AG04450 (cell line): ENCODE measurements around the gene GCLC. TPM values are rescaled to one million over a fixed set of nuclear protein-coding genes. Genes with fewer than 3 reads are reported as not detected.

ENCODE experiments used
- CTCF ChIA-PET: fragments of 300-600, 350-600 bp; formaldehyde crosslinking; extraction: SDS; loops from one replicate; lab custom pipeline; 2022; ENCODE audit warnings: antibody characterized with exemption, inconsistent platforms; lab: Charles Lee
- POLR2A ChIA-PET: fragments of 350-600 bp; formaldehyde crosslinking; extraction: SDS; loops from one replicate; lab custom pipeline; 2021; ENCODE audit warnings: antibody characterized with exemption, inconsistent platforms; lab: Yijun Ruan, JAX
- DNase-seq: peaks from one replicate; pipeline ENCODE4 v3.0.0-alpha.2; 2011; ENCODE audit warnings: low read depth, low spot score
- H3K27ac ChIP-seq: one replicate; pipeline ENCODE4 v1.5.1; 2012; ENCODE audit warnings: low read depth, low read length, control low read depth
- H3K27me3 ChIP-seq: one replicate; pipeline ENCODE4 v1.6.0; 2012; ENCODE audit warnings: low read length; ENCODE audit not compliant: control insufficient read depth, insufficient read depth
- H3K4me3 ChIP-seq: 2 replicates; pipeline ENCODE4 v1.5.1; 2011; ENCODE audit warnings: mild to moderate bottlenecking, low read depth, low read length, control low read depth
- H3K9me3 ChIP-seq: 2 replicates; pipeline ENCODE4 v1.5.1; 2012; ENCODE audit warnings: low read length; ENCODE audit not compliant: control insufficient read depth, insufficient read depth
- polyA plus RNA-seq: library from polyadenylated mRNA; depleted of rRNA; stranded (reverse); fragments of >200 nt; gene quantifications from 2 replicates; pipeline ENCODE4 v1.2.3, GENCODE V29; 2011
- TF ChIP-seq, protein P1 (sequence below): IDR thresholded peaks from 2 replicates; pipeline ENCODE4 v1.5.1; 2011; ENCODE audit warnings: low read depth, low read length, control low read depth, inconsistent platforms

Gene GCLC
- polyA plus RNA-seq, 1 experiment: 89.3 TPM

DNA sequence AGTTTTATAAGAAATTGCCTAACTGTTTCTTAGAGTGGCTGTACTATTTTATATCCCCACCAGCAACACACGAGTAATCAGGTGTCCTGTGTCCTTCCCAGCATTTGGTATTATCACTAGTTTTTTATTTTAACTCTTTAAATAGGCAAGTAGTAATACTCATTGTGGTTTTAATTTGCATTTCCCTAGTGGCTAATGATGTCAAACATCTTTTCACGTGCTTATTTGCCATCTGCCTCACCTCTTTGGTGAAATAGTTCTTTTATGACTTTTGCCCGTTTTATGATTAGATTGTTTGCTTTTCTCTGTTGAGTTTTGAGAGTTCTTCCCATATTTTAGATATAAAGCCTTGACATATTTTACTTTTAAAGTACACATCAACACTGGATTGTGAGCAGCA lies 57.8 kb downstream of the GCLC start:
- TF ChIP-seq, protein P1, sequence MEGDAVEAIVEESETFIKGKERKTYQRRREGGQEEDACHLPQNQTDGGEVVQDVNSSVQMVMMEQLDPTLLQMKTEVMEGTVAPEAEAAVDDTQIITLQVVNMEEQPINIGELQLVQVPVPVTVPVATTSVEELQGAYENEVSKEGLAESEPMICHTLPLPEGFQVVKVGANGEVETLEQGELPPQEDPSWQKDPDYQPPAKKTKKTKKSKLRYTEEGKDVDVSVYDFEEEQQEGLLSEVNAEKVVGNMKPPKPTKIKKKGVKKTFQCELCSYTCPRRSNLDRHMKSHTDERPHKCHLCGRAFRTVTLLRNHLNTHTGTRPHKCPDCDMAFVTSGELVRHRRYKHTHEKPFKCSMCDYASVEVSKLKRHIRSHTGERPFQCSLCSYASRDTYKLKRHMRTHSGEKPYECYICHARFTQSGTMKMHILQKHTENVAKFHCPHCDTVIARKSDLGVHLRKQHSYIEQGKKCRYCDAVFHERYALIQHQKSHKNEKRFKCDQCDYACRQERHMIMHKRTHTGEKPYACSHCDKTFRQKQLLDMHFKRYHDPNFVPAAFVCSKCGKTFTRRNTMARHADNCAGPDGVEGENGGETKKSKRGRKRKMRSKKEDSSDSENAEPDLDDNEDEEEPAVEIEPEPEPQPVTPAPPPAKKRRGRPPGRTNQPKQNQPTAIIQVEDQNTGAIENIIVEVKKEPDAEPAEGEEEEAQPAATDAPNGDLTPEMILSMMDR: no peak

DNA sequence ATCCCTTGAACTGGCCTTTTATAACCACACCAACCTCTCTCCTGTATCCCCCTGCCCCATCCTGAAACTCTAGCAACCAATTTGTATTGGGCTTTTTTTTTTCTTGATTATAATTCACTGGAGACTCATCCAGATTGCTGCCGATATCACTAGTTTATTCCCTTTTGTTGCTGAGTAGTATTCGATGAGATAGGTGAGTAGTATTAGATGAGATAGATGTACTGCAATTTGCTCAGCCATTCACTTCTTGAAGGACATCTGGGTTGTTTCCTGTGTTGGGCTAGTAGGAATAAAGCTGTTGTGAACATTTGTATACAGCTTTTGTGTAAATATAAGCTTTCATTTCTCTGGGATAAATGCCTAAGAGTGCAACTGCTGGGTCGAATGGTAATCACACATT lies 58.2 kb downstream of the GCLC start:
- TF ChIP-seq, protein P1: no peak
- CTCF ChIA-PET: interaction anchor here (0.7 to 2.9 kb wide), 3 partner anchors 140 to 315 kb away, joined by 3 to 8 read pairs (median 4); no protein-coding TSS in a partner anchor
- POLR2A ChIA-PET: no interaction called here
- peaks cover 12% of the 10 kb centered on the region for H3K27me3 ChIP-seq
- no peak overlapping the region for H3K4me3 ChIP-seq
- DNase-seq: no peak
- H3K9me3 ChIP-seq: no peaks in the 10 kb centered on the region
- no peak overlapping the region for H3K27ac ChIP-seq

More for the DNA sequence above, 57.8 kb downstream of the GCLC start:
- Histone ChIP-seq H3K4me3 (no peak overlapping the region), H3K27ac (no peak overlapping the region), H3K9me3 (no peaks in the 10 kb centered on the region), H3K27me3 (peaks cover 12% of the 10 kb centered on the region)
- POLR2A ChIA-PET: no interaction called here
- CTCF ChIA-PET: interaction anchor here (0.7 to 2.9 kb wide), 3 partner anchors 140 to 316 kb away, joined by 3 to 8 read pairs (median 4); no protein-coding TSS in a partner anchor
- DNase-seq: no peak

DNA sequence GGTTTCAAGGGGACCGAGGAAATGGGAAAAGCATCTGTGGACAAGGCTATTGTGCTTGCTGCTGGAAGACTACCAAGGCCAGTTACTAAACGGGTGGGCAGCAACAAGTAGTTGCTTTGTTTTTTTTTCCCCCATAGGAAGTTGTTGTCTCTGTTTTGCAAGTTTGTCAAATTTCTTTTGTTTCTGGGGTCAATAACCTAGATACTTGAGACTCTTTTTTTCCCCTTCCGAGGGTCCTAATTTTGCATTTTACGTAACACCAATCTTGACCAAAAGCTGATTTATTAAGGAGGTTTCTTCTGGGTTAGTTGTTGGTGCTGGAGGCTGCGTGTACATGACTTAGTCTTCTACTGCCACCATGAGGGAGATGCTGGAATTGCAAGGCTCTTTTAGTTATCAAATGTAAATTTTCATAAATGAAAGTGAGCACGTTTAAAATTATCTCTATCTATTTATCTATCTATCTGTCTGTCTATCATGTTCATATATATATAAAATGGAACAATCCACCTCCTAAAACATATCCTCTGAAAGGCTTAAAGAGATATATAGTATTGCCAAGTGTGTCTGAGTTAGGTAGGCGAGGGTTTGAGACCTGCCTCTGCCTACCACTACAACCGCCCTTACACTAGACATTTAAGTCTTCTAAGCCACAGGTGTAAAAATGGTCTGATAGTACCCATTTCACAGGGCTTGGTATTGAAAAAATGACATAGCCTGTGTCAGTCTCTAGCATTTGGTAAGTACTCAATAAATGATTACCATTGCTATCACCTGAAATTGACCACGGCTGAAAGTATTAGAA lies 60.2 kb downstream of the GCLC start:
- ChIA-PET CTCF (interaction anchor here (0.5 to 4.3 kb wide), 48 partner anchors 8 to 833 kb away, joined by 3 to 196 read pairs (median 4); no protein-coding TSS in a partner anchor), POLR2A (no interaction called here)
- Histone ChIP-seq H3K27ac (no peak overlapping the region), H3K9me3 (no peaks in the 10 kb centered on the region), H3K27me3 (peaks cover 12% of the 10 kb centered on the region), H3K4me3 (no peak overlapping the region)
- TF ChIP-seq, protein P1: peak; percentile 98
- no peak for DNase-seq

DNA sequence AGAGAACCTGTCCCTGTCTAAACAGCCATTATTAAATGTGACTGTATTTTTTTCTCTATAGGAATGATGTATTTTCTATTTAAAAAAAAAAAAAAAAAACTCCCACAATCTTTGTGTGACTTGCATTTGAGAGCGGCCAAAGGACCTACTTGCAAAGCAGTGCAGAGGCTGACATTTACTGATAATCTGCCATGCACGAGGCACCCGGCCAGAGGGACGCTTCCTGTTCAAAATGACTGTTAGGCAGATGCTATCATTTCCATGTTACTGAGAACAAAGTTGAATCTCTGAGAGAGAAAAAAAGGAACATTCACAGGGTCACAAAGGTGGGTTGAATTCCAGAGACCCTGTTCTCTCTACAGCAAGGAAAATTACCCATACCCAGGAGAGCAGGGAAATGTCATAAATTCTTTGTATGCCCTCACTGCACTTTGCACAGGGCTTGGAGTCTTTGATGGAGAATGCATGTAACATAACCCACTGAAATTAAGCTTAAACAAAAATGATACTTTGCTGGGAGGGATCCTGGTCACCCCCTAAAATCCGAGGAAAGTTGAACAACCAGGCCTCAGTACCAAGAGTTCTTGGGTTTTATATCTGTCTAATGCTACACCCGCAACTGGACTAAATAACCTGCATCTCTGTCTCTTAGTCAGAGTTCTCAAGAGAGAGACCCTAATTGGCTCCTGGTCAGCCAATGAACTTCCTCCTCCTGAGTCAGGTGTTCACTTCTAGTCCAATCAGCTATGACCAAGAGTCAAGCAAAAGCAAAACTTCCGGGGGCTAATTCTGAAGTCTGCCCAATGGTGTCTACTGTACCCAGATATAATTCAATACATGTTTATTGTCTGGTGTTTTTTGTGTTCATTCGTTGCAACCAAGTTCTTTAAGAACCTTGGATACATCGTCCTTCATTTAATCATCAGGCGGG lies 61.2 kb downstream of the GCLC start:
- no peak overlapping the region for H3K4me3 ChIP-seq
- H3K27ac ChIP-seq: no peak overlapping the region
- ChIA-PET POLR2A (no interaction called here), CTCF (interaction anchor here (0.5 to 4.3 kb wide), 38 partner anchors 9 to 504 kb away, joined by 3 to 196 read pairs (median 4); no protein-coding TSS in a partner anchor)
- H3K9me3 ChIP-seq: no peaks in the 10 kb centered on the region
- peaks cover 12% of the 10 kb centered on the region for H3K27me3 ChIP-seq
- no peak for DNase-seq
- TF ChIP-seq, protein P1: no peak
